NCI-H2196 (cell line): Measurements from ENCODE around the gene SOCS7.

Experiments
- DNase-seq: peaks from one replicate; lab custom pipeline; 2025; ENCODE audit not compliant: unreplicated experiment; lab: John Stamatoyannopoulos, UW

SOCS7 gene

DNA sequence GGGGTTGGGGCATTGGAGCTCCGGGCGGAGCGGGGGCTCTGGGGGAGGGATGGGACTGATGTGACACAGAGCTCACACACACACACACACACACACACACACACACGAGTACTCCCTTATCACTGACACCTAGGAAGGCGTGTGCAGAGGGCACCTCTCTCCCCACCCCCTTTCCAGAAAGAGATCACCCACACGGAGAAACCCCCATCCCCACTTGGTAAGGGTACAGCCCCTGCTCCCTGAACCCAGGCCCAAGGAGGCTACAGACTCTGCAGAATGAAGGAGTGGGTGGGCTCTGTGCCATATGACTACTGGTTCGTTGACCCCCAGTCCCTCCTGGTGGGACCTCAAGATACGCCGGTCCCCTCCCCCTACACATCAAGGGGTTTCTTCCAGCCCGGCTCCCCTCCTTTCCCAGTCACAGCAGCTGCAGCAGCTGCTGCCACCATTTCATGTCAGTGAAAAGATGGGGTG, 67.9 kb downstream of the SOCS7 start:
- no peak for DNase-seq

DNA sequence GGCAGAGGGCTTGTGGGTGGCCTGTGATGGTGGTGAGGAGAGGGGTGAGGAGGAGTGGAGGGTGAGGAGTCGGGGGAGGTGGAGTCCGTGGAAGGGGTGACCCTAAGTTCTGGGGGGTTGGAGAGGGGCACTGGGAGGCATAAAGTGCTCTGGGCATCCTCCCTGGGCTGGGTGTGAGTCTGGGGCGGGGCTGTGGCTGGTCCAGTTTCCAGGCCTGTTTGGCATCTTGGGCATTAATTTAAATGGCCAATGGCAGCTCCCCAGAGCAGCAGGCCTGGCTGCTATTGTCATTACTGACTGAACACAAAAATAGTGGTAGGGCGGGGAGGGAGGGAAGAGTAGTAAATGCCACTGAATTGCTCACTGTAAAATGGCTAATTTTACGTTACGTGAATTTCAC, 68.9 kb downstream of the SOCS7 start:
- no peak for DNase-seq

DNA sequence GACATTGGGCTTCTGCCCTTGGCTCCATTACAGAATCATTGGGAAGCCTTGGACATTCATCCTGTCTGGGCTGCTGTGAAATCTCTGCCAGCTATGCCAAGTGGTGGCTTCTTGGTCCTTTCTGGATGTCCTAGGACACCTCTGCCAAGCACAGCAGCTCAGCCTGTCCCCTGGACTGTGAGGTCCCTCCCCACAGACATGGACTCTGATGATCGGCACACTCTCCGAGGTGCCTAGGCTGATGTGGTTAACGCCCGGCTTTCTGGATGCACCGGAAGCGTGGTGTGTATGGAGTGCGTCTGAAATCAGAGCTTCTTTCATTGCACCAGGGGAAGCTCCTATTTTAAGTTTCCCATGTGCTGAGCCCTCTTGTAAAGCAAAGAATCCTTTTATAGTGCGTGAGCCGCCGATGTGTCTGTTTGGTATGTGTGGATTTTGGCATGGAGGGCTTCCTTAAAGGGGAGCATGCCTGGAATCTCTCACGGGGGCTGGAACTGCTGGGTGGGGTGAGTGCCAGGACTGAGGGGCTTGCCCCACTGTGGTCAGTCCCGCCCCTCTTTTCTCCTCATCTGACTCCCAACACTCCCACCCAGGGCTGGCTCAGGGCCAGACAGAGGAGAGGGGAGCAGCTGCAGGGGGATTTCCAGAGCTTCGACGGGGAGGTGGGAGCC, 69.7 kb downstream of the SOCS7 start:
- no peak for DNase-seq

DNA sequence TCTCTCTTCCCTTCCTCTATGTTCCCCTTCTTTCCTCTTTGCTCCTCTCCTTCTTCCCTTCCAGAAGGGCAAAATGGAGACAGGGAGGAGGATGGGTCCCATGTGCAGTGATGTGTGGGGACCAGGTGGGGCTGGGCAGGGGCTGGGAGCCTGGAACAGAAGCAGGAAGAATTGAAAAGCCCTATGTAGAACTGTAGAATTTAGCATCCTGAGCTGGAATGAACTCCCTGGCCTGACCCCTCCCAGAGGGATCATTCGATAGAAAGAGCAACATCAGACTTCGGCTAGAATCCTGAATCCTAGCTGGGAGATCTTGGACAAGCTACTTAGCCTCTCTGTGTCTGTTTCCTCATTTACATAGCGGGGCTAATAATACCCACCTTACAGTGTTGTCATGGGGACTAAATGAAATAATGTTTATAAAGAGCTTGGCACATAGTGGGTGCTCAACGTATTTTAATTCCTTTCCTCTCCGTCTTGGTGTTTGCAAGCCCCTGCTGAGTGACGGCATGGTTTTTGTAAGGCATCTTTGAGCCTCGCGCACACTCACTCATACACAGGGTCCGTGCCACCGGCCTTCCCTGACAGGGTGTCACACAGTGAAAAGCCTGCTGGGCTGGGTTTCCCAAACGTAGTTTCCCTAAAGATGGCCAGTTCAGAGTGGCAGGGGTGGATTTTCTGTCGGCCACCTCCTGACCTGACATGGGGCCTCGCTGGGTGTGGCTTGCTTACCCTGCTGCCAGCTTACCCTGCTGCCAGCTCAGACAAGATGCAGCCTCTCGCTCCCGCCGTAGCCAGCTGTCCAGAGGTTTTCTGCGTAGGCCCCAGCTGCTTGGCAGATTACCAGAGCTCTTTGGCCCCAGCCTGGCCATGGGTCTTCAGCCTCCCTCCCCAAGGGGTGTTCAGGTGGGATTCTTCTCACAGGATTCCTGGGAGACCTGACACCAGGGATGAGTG, 70.5 kb downstream of the SOCS7 start:
- no peak for DNase-seq

DNA sequence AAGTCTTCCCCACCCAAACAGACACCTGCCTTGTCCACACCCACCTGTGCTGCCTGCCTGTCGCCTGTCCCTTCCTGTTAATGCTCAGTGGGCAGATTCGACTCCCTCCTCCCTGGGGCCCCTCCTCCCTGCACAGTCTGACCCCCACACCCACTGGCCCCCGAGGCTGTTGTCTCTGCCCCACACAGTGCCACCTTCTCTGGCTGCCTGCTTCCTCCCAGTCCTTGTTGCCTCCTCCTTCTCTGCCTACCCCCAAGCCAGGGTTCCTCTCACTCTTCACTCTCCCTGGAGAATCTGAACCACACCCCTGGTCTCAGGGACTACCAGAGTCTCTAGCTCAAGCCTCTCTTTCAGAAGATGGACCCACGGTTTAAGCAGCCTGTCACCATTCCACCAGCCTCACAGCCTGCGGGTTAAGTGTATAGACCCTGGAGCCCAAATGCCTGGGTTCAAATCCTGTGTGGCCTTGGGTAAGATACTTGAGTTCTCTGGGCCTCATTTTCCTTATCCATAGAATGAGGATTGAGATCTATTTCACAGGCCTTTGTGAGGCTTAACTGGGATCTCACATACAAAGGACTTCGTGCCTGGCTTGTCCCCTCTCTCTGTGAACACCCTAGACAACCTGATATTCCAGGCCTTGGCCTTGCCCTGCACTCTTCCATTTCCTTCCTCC, 72.8 kb downstream of the SOCS7 start:
- no peak for DNase-seq

DNA sequence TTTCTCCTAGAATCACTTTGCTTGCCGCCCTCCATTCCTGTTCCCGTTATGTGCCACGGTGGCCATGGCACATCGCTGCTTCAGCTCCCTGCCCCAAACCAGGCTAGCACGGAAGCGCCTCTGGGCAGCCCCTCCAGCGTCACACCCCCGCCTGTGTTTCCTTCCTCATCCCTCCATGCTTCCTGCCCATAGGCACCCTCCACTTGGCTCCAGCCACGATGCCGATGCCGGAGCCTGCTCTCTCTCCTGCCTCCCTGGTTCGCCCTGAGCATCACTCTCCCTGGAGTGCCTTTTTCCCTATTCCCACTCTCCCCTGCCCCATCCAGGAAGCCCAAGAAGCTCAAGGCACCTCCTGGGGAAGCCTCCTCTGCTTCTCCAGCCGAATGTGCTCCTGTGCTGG, 73.4 kb downstream of the SOCS7 start:
- no peak for DNase-seq

DNA sequence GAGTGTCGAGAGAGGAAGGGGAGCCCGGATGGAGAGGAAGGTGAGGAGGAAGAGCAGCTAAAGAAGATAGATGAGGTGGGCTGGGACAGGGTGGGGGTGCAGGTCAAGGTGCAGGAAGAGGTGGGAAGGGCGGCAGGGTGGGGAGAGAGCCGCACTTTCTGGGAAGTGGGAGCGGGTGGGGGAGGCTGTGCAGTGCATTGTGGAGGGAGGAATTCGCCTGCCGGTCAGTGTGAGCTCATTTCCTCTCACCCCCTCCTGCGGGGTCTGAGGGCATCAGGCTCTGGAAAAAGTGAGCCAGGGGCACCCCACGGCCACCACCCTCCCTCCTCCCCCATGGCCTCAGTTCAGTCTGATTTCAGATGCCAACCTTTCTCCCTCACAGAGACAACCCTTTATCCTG, 74.1 kb downstream of the SOCS7 start:
- DNase-seq: no peak

DNA sequence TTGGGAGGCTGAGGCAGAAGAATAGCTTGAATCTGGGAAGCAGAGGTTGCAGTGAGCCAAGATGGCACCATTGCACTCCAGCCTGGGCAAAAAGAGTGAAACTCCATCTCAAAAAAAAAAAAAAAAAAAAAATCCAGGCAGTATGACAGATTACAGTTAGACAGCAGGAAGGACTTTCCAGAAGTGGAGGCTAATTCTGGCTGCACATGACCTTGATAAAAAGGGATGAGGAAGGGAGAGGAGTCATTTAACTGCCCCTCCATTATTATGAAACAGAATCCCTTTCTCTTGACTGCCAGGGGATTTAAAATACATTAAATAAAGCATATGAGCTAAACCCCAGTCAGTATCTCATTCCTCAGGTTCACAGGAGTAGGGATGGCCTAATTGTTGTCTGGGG, 74.8 kb downstream of the SOCS7 start:
- no peak for DNase-seq

DNA sequence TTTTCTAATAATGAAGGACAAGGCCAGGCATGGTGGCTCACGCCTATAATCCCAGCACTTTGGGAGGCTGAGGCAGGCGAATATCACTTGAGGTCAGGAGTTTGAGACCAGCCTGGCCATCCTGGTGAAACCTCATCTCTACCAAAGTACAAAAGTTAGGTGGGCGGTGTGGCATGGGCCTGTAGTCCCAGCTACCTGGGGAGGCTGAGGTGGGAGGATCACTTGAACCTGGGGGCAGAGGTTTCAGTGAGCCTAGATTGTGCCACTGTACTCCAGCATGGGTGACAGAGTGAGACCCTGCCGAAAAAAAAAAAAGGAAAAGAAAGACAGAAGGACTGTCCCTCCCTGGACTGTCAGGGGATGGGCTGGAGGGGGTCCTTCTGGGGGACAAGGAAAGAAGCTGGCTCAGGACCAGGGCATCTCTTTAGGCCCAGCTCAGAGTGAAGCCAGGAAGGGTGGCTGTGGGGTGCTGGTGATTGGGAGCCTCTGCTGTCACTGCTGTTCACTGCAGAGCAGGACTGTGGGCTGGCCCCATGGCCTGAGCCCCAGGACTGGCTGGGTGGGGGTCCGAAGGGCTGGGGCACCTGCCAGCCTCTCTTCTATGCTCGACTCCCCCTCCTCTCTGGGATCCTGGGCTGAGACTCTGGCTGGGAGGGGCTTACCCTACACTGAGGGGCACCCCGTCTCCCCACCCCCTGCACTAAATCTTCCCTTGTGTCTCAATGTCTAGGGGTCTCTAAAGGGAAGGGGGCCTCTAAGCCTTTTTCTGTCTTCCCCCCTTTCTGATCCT, 75.7 kb downstream of the SOCS7 start:
- no peak for DNase-seq

DNA sequence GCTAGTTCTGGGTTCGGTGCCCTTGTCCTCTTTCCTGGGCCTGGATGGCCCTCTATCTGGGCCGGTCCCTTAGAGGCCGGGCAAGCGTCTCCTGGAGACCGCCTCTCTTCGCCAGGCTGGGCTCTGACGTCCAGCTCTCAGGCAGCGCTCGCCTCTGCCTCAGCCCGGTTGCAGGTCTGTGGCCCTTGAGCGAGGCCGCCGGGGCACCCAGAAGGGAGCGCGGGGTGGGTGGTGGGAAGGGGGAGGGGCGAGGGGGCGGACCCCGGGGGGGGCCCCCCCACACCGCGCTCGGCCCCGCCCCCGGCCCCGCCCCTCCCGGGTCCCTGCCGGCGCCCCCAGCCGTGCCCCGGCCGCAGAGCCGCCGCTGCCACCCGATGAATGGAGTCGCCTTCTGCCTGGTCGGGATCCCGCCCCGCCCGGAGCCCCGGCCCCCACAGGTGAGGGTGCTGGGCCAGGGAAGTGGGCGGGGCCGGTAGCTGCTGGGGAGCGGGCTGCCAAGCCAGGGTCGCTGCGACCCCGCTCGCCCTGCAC, 76.5 kb downstream of the SOCS7 start, which contains the start of gene ARHGAP23:
ARHGAP23 (plus strand) TSS at position 353 of the 531 bp plus-strand sequence; CDS start at position 375, 22 bp downstream.
- DNase-seq: no peak

DNA sequence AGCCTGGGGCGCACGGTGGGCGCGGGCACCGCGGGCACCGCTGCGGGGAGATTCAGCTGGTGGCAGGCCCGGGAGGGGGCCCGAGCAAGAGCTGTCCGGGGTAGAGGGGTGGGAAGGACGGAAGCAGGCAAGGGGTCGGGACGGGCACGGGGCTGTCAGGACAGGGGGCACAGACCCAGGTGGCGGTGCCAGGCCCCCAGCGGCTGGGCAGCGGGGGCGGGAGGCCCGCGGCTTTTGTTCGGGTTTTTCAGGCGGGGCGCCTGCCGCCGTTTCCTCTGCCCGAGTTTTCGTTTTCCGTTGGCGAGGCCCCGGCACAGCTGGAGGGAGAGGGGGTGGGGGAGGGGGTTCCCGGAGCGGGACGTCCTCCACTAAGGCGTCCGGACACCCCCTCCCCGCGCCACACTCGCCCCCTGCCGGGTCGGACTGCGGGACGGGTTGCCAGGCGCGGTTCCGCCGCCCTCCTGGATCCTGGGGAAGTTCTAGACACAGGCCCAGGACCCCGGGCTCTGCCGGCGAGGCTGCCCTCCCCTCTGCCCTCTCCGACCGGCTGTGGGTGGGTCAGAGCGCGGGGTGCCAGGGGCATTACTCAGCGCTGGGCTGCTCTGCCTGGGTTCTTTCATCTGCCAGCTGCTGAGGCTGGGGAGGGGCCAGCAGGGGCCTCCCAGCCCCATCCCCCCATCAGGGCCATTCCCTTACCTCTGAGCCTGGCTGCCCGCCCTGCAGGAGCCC, 77.2 kb downstream of the SOCS7 start:
- DNase-seq: no peak

DNA sequence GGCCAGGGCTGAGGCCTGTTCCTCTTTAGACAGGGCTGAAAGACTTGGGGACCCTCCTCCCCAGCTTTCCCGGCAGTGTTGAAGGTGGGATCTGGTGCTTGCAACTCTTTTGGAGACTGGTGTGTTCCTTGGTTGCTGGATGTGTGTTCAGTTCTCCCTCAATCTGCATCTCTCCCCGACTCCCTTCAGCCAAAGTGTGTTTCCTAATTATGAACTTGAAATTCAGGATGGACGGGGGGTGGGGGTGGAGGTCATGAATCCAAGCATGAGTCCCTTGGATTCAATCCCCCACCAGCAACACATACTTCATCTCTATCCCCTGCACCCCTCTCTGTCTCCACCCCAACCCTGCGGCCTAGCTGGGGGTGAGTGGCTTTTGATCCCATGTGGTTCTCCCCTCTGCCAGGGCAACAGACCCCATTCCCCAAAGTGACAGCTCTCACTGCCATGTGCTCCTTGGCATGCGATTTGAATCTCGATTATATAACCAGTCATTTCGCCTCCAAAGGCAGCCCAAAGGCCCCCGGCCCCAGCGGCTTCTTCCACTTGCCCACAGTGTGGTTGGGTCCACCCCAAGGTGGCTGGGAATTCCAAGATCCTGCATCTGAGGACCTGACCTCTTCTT, 77.9 kb downstream of the SOCS7 start:
- DNase-seq: no peak

DNA sequence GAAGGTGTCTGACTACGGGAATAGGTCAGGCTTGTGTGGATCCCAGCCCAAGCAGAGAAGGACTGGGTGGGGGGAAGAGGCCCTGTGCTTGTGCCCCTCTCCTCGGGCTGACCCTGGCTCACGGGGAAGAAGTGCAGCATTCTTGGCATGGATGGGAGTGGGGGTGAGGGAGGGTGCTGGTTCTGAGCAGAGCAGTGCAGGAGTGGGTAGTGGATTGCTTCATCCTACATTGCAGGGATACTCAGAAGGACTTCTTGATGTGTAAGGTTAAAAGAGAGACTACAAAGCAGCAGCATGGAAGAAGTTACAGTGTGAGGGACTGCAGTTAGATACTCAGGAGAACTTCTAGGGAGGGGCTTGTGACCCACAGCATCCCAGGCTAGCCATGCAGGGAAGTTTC, 78.7 kb downstream of the SOCS7 start:
- no peak for DNase-seq

DNA sequence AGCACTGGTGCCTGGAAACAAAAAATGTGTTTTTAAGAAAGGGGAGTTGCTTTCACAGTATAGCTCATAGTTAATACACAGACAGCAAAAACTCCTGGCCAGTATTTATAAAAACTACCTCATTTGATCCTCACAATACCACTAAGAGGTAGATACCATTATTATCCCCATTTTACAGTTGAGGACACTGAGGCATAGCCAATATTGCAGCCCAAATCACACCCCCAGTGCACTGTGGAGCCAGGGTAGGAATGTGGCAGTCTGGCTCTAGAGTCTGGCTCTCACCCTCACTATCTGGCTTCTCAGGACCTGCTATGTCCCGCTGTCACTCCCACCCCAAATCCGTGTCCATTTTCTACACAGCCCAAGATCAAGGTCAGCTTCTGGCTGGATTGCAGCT, 79.2 kb downstream of the SOCS7 start:
- no peak for DNase-seq

DNA sequence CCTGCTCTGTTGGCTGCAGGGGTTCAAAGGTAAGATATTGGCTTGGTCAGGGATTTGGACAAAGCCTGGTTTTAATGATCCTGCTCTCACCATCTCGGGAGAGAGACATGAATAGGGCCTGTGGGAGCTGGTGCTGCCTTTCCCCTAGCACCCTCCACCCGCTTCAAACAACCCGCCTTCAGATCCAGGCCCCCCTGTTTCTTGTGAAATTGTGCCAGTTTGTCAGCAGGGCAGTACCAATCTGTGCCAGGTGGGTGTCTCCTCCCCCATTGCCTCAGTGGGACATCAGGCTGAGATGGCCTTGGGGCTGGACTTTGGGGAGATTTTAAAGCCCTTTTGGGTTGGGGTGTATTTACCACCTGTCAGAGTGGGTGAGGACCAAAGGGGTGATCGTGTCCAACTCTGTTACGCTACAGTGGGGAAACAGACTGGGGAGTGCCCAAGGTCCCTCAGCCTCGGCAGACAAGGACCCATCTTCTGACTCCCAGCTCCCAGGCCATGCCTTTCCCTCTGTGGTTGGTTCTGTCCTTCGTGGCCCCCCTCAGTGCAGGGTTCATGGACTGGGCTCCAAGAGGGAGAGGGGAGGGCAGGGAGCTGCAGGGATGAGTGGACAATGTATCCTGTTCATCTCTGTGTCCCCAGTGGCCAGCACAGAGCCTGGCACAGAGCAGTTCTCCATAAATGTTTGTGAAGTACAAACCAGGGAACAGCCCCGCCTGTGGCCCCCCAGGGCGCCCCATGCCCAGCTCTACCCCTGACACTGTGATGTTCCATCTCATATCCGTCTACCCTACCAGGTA, 79.9 kb downstream of the SOCS7 start:
- no peak for DNase-seq

DNA sequence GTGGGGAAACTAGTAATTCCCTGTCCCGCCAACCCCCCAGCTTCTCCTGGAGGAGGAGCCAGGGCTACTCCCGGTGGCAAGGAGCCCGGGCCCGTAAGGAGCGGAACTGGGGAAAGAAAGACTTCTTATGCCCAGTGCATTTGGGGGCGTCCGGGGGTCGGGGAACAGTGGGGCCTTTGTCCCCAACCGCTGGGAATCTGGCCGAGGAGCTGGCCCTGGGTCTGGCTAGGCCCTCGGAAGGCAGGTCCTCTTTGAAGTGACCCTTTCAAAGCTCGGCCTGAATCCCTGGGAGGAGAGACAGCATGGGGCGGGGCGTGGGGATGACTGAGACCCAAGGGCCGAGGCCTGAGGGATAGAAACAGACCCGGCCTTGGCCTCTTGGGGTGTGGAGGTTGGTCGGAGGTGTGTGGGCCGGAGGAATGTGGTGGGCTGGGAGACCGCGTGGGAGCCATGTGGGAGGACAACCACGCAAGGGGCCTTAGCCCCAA, 82.6 kb downstream of the SOCS7 start:
- DNase-seq: no peak

DNA sequence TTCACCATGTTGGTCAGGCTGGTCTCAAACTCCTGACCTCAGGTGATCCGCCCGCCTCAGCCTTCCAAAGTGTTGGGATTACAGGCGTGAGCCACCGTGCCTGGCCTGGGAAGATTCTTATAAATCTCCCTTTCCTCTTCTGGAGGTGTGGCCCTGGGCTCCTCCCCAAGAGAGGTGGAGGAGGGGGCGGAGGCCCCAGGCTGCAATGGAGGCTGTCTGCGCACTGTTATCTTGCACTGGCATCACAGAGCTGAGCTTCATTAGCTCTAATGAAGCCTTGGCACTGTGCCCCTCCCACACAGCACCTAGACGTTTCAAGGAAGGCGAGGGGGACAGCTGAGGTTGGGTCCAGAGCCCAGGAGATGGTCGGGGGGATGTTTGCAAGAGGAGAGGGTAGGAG, 84.2 kb downstream of the SOCS7 start:
- DNase-seq: no peak

DNA sequence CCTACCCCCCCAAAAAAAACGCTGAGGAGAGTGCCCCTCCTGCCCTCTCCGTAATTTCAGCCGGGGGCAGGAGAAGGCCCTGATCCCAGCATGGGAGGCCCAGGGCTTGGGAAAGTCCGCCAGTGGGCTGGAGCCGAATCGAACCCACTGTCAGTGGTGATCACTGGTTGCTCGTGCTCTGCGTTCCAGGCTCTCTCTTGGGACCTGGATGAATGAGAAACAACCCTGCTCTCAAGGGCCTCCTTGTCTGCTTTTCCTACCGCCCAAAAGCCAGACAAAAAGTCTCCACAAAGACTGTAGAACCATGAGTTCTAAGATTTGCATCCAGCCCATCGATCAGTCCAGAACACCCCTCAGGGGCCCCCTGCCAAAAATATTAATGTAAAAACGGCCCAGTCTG, 84.7 kb downstream of the SOCS7 start:
- no peak for DNase-seq
